Measurements from ENCODE around the gene CYP4F22. TPM values are rescaled to one million over a fixed set of nuclear protein-coding genes. Genes with fewer than 3 reads are reported as not detected.

The CYP4F22 gene
- total and polyA plus RNA-seq, 2 of the 8 experiments (the other 6 are each of a cell fraction or from before 2014, with no cell fraction given), result not detected

DNA sequence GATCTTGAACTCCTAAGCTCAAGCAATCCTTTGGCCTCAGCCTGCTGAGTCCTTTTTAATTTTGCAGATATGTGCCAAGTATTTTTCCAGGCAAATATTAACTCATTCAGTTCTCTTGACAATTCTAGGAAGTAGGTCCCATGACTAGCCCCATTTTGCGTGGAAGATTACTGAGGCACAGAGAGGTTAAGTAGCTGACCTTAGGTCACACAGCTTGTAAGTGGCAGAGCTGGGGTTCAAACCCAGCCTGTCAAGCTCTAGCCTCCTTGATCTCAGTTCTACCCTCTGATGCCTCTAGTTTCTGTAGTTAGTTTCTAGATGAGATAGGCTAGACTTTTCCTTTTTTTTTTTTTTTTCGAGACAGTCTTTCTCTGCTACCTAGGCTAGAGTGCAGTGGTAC is 18.1 kb downstream of the CYP4F22 start:
- Histone ChIP-seq H3K23me2 (ENCODE audit: low read depth, low read length) (no peaks in the 10 kb centered on the region), H3K56ac (replicated peaks; ENCODE audit: insufficient read length, low read depth, low read length) (no peak overlapping the region), H3K14ac (ENCODE audit: insufficient read length) (no peak overlapping the region), H2AK5ac (ENCODE audit: low read depth, low read length) (no peak overlapping the region), H3K36me3 (ENCODE audit: control insufficient read depth in 2 of 4, insufficient read depth in 4 of 4, low read length in 3 of 4) (no peaks in the 10 kb centered on the region), H2BK5ac (ENCODE audit: low read depth, low read length) (no peak overlapping the region), H3K23ac (ENCODE audit: insufficient read length) (no peak overlapping the region), H2BK120ac (replicated peaks; ENCODE audit: low read depth, low read length) (no peak overlapping the region), H2AFZ (ENCODE audit: low read length) (no peak overlapping the region), H3K9ac (replicated peaks in 1 of 4; ENCODE audit: extremely low read depth in 1 of 4, low read depth in 3 of 4, low read length in 3 of 4) (no peak overlapping the region), H3K18ac (ENCODE audit: extremely low read depth, low read length) (no peak overlapping the region), H2BK12ac (ENCODE audit: low read depth, low read length) (no peak overlapping the region), H3K79me2 (ENCODE audit: control insufficient read depth in 1 of 2, insufficient read depth in 2 of 2, low read length in 2 of 2) (no peaks in the 10 kb centered on the region), H2BK20ac (ENCODE audit: low read length) (no peak overlapping the region), H4K20me1 (replicated peaks in 1 of 2; ENCODE audit: control insufficient read depth in 1 of 2, insufficient read depth in 2 of 2, low read length in 2 of 2) (no peaks in the 10 kb centered on the region), H3K4me2 (ENCODE audit: insufficient read depth in 1 of 2, low read depth in 2 of 2, low read length in 2 of 2) (no peak overlapping the region), H3K27ac (ENCODE audit: low read depth, low read length) (no peak overlapping the region), H3K4ac (replicated peaks; ENCODE audit: insufficient read length, low read depth, low read length) (no peak overlapping the region), H4K91ac (replicated peaks; ENCODE audit: insufficient read length, low read length) (no peak overlapping the region), H3K4me1 (replicated peaks in 1 of 4; ENCODE audit: control insufficient read depth in 3 of 4, insufficient read depth in 4 of 4, low read length in 3 of 4) (no peaks in the 10 kb centered on the region), H4K8ac (ENCODE audit: extremely low read depth, insufficient read depth, low read length) (no peak overlapping the region), H3K27me3 (replicated peaks in 1 of 4; ENCODE audit: control insufficient read depth in 3 of 4, extremely low read depth in 1 of 4, insufficient read depth in 3 of 4, low read length in 3 of 4) (no peaks in the 10 kb centered on the region), H2BK15ac (ENCODE audit: low read length) (no peak overlapping the region), H3K4me3 (ENCODE audit: extremely low read depth in 1 of 4, insufficient read depth in 2 of 4, low read depth in 3 of 4, low read length in 4 of 4) (no peak overlapping the region), H4K5ac (ENCODE audit: insufficient read length, low read depth, low read length) (no peak overlapping the region), H3K9me3 (ENCODE audit: insufficient read depth in 2 of 2, low read depth in 1 of 2, low read length in 1 of 2) (peaks cover 63 to 81% of the 10 kb centered on the region in 2 experiments), H3K79me1 (ENCODE audit: low read depth, low read length) (no peaks in the 10 kb centered on the region)
- WGBS, 2 experiments (ENCODE audit: extremely low coverage in 1 of 2, insufficient coverage in 1 of 2, insufficient read length in 1 of 2, insufficient replicate concordance in 2 of 2, low coverage in 1 of 2, low lambda C conversion rate in 2 of 2, missing lambda C conversion rate in 1 of 2), result 70% methylated on average over 1 of the region's 2 CpGs; no CpG with 5 or more reads in 1 of the 2 experiments
- CTCF ChIA-PET (ENCODE audit: partially characterized antibody), result no interaction called here
- POLR2A ChIA-PET (ENCODE audit: partially characterized antibody), result no interaction called here
- TF ChIP-seq RXRA (IDR thresholded peaks at IDR 0.05; ENCODE audit: insufficient read depth, low read depth, low read length) (no peak), EGR1 (IDR thresholded peaks at IDR 0.05; ENCODE audit: borderline replicate concordance, low read depth, low read length) (no peak), SIRT6 (IDR thresholded peaks at IDR 0.05; ENCODE audit: low read length) (no peak), ZNF274 (IDR thresholded peaks at IDR 0.05; ENCODE audit: borderline replicate concordance, extremely low read depth, low read length) (no peak), SP4 (IDR thresholded peaks at IDR 0.05; ENCODE audit: low read length) (no peak), HDAC6 (IDR thresholded peaks at IDR 0.05; ENCODE audit: low read depth, low read length) (no peak), KDM4A (IDR thresholded peaks at IDR 0.05; ENCODE audit: low read depth, low read length, severe bottlenecking) (no peak), CEBPB (IDR thresholded peaks at IDR 0.05; ENCODE audit: low read depth, low read length) (no peak), TAF1 (IDR thresholded peaks at IDR 0.05; ENCODE audit: low read depth, low read length) (no peak)
- TF ChIP-seq, protein P1, sequence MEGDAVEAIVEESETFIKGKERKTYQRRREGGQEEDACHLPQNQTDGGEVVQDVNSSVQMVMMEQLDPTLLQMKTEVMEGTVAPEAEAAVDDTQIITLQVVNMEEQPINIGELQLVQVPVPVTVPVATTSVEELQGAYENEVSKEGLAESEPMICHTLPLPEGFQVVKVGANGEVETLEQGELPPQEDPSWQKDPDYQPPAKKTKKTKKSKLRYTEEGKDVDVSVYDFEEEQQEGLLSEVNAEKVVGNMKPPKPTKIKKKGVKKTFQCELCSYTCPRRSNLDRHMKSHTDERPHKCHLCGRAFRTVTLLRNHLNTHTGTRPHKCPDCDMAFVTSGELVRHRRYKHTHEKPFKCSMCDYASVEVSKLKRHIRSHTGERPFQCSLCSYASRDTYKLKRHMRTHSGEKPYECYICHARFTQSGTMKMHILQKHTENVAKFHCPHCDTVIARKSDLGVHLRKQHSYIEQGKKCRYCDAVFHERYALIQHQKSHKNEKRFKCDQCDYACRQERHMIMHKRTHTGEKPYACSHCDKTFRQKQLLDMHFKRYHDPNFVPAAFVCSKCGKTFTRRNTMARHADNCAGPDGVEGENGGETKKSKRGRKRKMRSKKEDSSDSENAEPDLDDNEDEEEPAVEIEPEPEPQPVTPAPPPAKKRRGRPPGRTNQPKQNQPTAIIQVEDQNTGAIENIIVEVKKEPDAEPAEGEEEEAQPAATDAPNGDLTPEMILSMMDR (IDR thresholded peaks at IDR 0.05; ENCODE audit: control extremely low read depth in 1 of 3, insufficient read depth in 1 of 3, low read depth in 1 of 3, low read length in 3 of 3), result no peak
- no peak for FAIRE-seq
- no peak for DNase-seq (ENCODE audit: low read depth in 1 of 2, low spot score in 2 of 2)
